ENCODE results near the gene ATOH7. TPM values are rescaled to one million over a fixed set of nuclear protein-coding genes. Genes with fewer than 3 reads are reported as not detected.

ATOH7 gene
- not detected for total RNA-seq

DNA sequence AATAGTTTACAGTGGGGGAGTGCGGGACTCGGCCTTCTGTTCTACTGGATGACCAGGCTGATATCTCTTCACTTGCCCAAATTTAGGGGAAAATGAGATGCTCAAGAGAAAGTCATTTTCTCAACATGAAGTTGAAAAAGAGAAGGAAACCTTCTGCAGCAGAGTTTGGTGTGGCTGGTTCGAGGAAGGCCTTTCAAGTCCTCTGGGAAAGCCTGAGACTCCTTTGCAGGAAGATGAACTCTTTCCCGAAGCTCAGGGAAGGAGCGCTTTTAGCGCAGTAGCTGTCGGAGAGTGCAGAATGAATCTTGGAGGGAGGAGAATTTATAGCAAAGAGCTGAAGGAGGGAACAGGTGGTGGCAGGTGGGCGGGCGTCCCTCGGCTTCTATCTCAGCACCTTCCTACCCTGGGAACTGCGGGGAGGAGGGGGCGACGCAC is at the start of gene ATOH7:
Gene ATOH7 (minus strand): TSS at position 297 of the 435 bp plus-strand sequence. CDS start 436 bp downstream, outside the sequence.

Other genes with a start within 250 kb of the ATOH7 start
- gene HERC4, start 156.8 kb downstream of the ATOH7 start, total RNA-seq, result 10 to 100 TPM; 57.3 to 68.5 TPM
- gene MYPN, start 122.6 kb downstream of the ATOH7 start, total RNA-seq, result not detected
- 100 to 1,000 TPM; 107 to 115 TPM for gene HNRNPH3, start 100.0 kb upstream of the ATOH7 start, total RNA-seq
- gene PBLD, start 100.8 kb upstream of the ATOH7 start, total RNA-seq, result 1 to 10 TPM; 2.0 to 2.7 TPM
- 10 to 100 TPM; 12.0 to 15.0 TPM for gene RUFY2, start 175.2 kb upstream of the ATOH7 start, total RNA-seq
- 10 to 100 TPM; 29.2 to 33.7 TPM for gene DNA2, start 239.9 kb upstream of the ATOH7 start, total RNA-seq